ENCODE results near the gene MED7.

DNA sequence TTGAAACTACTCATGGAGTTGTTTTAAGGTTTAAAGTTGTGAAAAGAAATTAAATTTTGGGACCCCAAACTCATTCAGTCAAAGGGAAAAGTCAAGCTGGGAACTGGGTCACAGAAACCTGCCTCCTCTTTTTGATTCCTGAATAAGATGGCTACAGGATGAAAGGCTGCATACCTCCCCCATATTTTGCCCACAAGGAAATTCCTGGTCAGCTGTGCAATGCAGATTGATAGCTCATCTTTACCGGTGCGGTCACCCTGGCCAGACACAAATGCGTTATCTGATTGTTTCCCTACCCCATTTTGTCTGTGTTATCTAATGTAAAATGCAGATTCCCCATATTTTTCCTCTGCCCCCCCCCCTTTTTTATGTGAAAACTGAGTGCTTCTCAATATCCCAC, 35.2 kb downstream of the MED7 start:
- TF ChIP-seq, protein P1, sequence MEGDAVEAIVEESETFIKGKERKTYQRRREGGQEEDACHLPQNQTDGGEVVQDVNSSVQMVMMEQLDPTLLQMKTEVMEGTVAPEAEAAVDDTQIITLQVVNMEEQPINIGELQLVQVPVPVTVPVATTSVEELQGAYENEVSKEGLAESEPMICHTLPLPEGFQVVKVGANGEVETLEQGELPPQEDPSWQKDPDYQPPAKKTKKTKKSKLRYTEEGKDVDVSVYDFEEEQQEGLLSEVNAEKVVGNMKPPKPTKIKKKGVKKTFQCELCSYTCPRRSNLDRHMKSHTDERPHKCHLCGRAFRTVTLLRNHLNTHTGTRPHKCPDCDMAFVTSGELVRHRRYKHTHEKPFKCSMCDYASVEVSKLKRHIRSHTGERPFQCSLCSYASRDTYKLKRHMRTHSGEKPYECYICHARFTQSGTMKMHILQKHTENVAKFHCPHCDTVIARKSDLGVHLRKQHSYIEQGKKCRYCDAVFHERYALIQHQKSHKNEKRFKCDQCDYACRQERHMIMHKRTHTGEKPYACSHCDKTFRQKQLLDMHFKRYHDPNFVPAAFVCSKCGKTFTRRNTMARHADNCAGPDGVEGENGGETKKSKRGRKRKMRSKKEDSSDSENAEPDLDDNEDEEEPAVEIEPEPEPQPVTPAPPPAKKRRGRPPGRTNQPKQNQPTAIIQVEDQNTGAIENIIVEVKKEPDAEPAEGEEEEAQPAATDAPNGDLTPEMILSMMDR (IDR thresholded peaks at IDR 0.05) = no peak
- no peak for TF ChIP-seq POLR2A (IDR thresholded peaks at IDR 0.05)

Measured in adrenal gland (tissue), 5 donors.